ENCODE results near the gene PRKCE. TPM values are rescaled to one million over a fixed set of nuclear protein-coding genes. Genes with fewer than 3 reads are reported as not detected.

The PRKCE gene
- total RNA-seq, 2 donors from 2014 or later, result 5.8 to 18.1 TPM

- no peak overlapping the region for H3K27ac ChIP-seq
- DNase-seq (ENCODE audit: low spot score) (no peak), ATAC-seq (ENCODE audit: insufficient number of reproducible peaks, low FRiP score, low read depth) (no peak)
- no peaks in the 10 kb centered on the region for H3K9me3 ChIP-seq
- no peaks in the 10 kb centered on the region for H3K4me1 ChIP-seq (ENCODE audit: control insufficient read depth in 1 of 2, low read depth in 2 of 2)
- no peaks in the 10 kb centered on the region for H3K27me3 ChIP-seq (replicated peaks; ENCODE audit: insufficient read depth)
- TF ChIP-seq CTCF (IDR thresholded peaks at IDR 0.05), result no peak
- H3K36me3 ChIP-seq, result no peaks in the 10 kb centered on the region
- H3K4me3 ChIP-seq, result no peak overlapping the region
Measured at GRCh38 chr2:45786836-45787357, 135.4 kb downstream of the PRKCE start.

- Histone ChIP-seq H3K9me3 (no peaks in the 10 kb centered on the region), H3K36me3 (no peaks in the 10 kb centered on the region), H3K4me3 (no peak overlapping the region), H3K27ac (no peak overlapping the region), H3K27me3 (replicated peaks; ENCODE audit: insufficient read depth) (no peaks in the 10 kb centered on the region), H3K4me1 (ENCODE audit: control insufficient read depth in 1 of 2, low read depth in 2 of 2) (no peaks in the 10 kb centered on the region)
- ATAC-seq (ENCODE audit: insufficient number of reproducible peaks, low FRiP score, low read depth) (no peak), DNase-seq (ENCODE audit: low spot score) (no peak)
- no peak for TF ChIP-seq CTCF (IDR thresholded peaks at IDR 0.05)
Measured at GRCh38 chr2:45788401-45788800, 136.9 kb downstream of the PRKCE start.

GRCh38 chr2:45789317-45789716 lies 137.8 kb downstream of the PRKCE start:
- no peaks in the 10 kb centered on the region for H3K27me3 ChIP-seq (replicated peaks; ENCODE audit: insufficient read depth)
- no peak overlapping the region for H3K4me3 ChIP-seq
- no peak overlapping the region for H3K27ac ChIP-seq
- no peak for DNase-seq (ENCODE audit: low spot score)
- no peaks in the 10 kb centered on the region for H3K36me3 ChIP-seq
- no peak for ATAC-seq (ENCODE audit: insufficient number of reproducible peaks, low FRiP score, low read depth)
- H3K9me3 ChIP-seq, result no peaks in the 10 kb centered on the region
- no peaks in the 10 kb centered on the region for H3K4me1 ChIP-seq (ENCODE audit: control insufficient read depth in 1 of 2, low read depth in 2 of 2)
- TF ChIP-seq CTCF (IDR thresholded peaks at IDR 0.05), result no peak

- no peaks in the 10 kb centered on the region for H3K9me3 ChIP-seq
- DNase-seq (ENCODE audit: low spot score) (no peak), ATAC-seq (ENCODE audit: insufficient number of reproducible peaks, low FRiP score, low read depth) (no peak)
- no peaks in the 10 kb centered on the region for H3K4me1 ChIP-seq (ENCODE audit: control insufficient read depth in 1 of 2, low read depth in 2 of 2)
- no peak for TF ChIP-seq CTCF (IDR thresholded peaks at IDR 0.05)
- H3K27ac ChIP-seq, result no peak overlapping the region
- no peaks in the 10 kb centered on the region for H3K36me3 ChIP-seq
- no peak overlapping the region for H3K4me3 ChIP-seq
- H3K27me3 ChIP-seq (replicated peaks; ENCODE audit: insufficient read depth), result no peaks in the 10 kb centered on the region
Measured at GRCh38 chr2:45789961-45790723, 138.7 kb downstream of the PRKCE start.

GRCh38 chr2:45793305-45793962 lies 142.0 kb downstream of the PRKCE start:
- H3K4me3 ChIP-seq, result no peak overlapping the region
- H3K36me3 ChIP-seq, result no peaks in the 10 kb centered on the region
- H3K27ac ChIP-seq, result no peak overlapping the region
- H3K27me3 ChIP-seq (replicated peaks; ENCODE audit: insufficient read depth), result no peaks in the 10 kb centered on the region
- no peaks in the 10 kb centered on the region for H3K4me1 ChIP-seq (ENCODE audit: control insufficient read depth in 1 of 2, low read depth in 2 of 2)
- TF ChIP-seq CTCF (IDR thresholded peaks at IDR 0.05), result no peak
- no peak for ATAC-seq (ENCODE audit: insufficient number of reproducible peaks, low FRiP score, low read depth)
- H3K9me3 ChIP-seq, result no peaks in the 10 kb centered on the region
- no peak for DNase-seq (ENCODE audit: low spot score)
